Measurements from ENCODE around the gene SCPEP1. TPM values are rescaled to one million over a fixed set of nuclear protein-coding genes. Genes with fewer than 3 reads are reported as not detected.

The SCPEP1 gene
- total and polyA plus RNA-seq, 7 experiments from 2014 or later = 8.4 to 81.6 (median 28.9) TPM

- no peak overlapping the region for H3K4me3 Mint-ChIP-seq
- Histone ChIP-seq H3K4me3 (ENCODE audit: low read length) (no peak overlapping the region), H3K27ac (ENCODE audit: low read depth, low read length) (no peak overlapping the region), H3K27me3 (ENCODE audit: control insufficient read depth in 2 of 2, insufficient read depth in 2 of 2, low read length in 2 of 2) (no peaks in the 10 kb centered on the region), H3K36me3 (ENCODE audit: control insufficient read depth in 2 of 3, insufficient read depth in 3 of 3, low read length in 3 of 3) (no peaks in the 10 kb centered on the region), H3K9me3 (ENCODE audit: control insufficient read depth in 2 of 3, low read length in 3 of 3) (no peaks in the 10 kb centered on the region), H3K4me1 (ENCODE audit: control insufficient read depth in 2 of 2, insufficient read depth in 2 of 2, low read length in 2 of 2) (peaks cover 0 to 4% of the 10 kb centered on the region in 2 donors)
- no peak for DNase-seq
- ChIA-PET POLR2A (no interaction called here), CTCF (no interaction called here)
- H3K9me3 Mint-ChIP-seq = peaks cover 0 to 2% (median 0%) of the 10 kb centered on the region in 11 donors
- no peak overlapping the region for H3K27ac Mint-ChIP-seq
- ATAC-seq = no peak
- H3K27me3 Mint-ChIP-seq = peaks cover 0 to 62% (median 0%) of the 10 kb centered on the region in 5 donors
- no peaks in the 10 kb centered on the region for H3K36me3 Mint-ChIP-seq
- peaks cover 0 to 6% (median 5%) of the 10 kb centered on the region in 7 donors for H3K4me1 Mint-ChIP-seq
- intact Hi-C loops (cut with micrococcal nuclease) = no loop called here
Observed at GRCh38 chr17:56972111-56972730, 5.7 kb upstream of the SCPEP1 start.

DNA sequence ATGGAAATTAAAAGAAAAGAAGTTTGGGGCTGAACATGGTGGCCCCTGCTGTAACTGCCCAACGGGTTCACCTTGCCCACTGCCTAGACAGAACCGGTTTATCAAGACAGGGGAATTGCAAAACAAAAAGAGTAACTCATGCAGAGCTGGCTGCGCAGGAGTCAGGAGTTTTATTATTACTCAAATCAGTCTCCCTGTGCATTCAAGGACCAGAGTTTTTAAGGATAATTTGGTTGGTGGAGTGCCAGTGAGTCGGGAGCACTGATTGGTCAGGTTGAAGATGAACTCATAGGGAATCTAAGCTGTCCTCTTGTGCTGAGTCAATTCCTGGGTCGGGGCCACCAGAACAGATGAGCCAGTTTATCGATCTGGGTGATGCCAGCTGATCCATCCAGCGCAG lies 4.4 kb upstream of the SCPEP1 start:
- CTCF ChIA-PET = no interaction called here
- H3K27ac Mint-ChIP-seq = no peak overlapping the region
- peaks cover 3 to 19% (median 16%) of the 10 kb centered on the region in 7 donors for H3K4me1 Mint-ChIP-seq

GRCh38 chr17:56974055-56974454 lies 3.9 kb upstream of the SCPEP1 start:
- H3K36me3 Mint-ChIP-seq = no peaks in the 10 kb centered on the region
- intact Hi-C loops (cut with micrococcal nuclease) = no loop called here
- no peak overlapping the region for H3K4me3 Mint-ChIP-seq
- no peaks in the 10 kb centered on the region for H3K9me3 ChIP-seq (ENCODE audit: control insufficient read depth in 2 of 3, low read length in 3 of 3)
- ATAC-seq (no peak), DNase-seq (no peak)
- no peaks in the 10 kb centered on the region for H3K27me3 ChIP-seq (ENCODE audit: control insufficient read depth in 2 of 2, insufficient read depth in 2 of 2, low read length in 2 of 2)
- H3K9me3 Mint-ChIP-seq = peaks cover 0 to 2% (median 0%) of the 10 kb centered on the region in 11 donors
- no peaks in the 10 kb centered on the region for H3K36me3 ChIP-seq (ENCODE audit: control insufficient read depth in 2 of 3, insufficient read depth in 3 of 3, low read length in 3 of 3)
- peaks cover 0 to 57% (median 0%) of the 10 kb centered on the region in 5 donors for H3K27me3 Mint-ChIP-seq
- H3K4me1 ChIP-seq (ENCODE audit: control insufficient read depth in 2 of 2, insufficient read depth in 2 of 2, low read length in 2 of 2) = peaks cover 9 to 12% of the 10 kb centered on the region in 2 donors
- H3K27ac Mint-ChIP-seq = no peak overlapping the region
- ChIA-PET CTCF (no interaction called here), POLR2A (no interaction called here)
- H3K4me3 ChIP-seq (ENCODE audit: low read length) = no peak overlapping the region
- H3K4me1 Mint-ChIP-seq = peaks cover 9 to 24% (median 21%) of the 10 kb centered on the region in 7 donors
- H3K27ac ChIP-seq (ENCODE audit: low read depth, low read length) = no peak overlapping the region

More for the DNA sequence above, 4.4 kb upstream of the SCPEP1 start:
- Mint-ChIP-seq H3K36me3 (no peaks in the 10 kb centered on the region), H3K4me3 (no peak overlapping the region), H3K27me3 (peaks cover 0 to 57% (median 0%) of the 10 kb centered on the region in 5 donors), H3K9me3 (peaks cover 0 to 2% (median 0%) of the 10 kb centered on the region in 11 donors)
- no peak for DNase-seq
- POLR2A ChIA-PET = no interaction called here
- Histone ChIP-seq H3K27ac (ENCODE audit: low read depth, low read length) (no peak overlapping the region), H3K9me3 (ENCODE audit: control insufficient read depth in 2 of 3, low read length in 3 of 3) (no peaks in the 10 kb centered on the region), H3K27me3 (ENCODE audit: control insufficient read depth in 2 of 2, insufficient read depth in 2 of 2, low read length in 2 of 2) (no peaks in the 10 kb centered on the region), H3K4me1 (ENCODE audit: control insufficient read depth in 2 of 2, insufficient read depth in 2 of 2, low read length in 2 of 2) (peaks cover 4 to 9% of the 10 kb centered on the region in 2 donors), H3K4me3 (ENCODE audit: low read length) (no peak overlapping the region), H3K36me3 (ENCODE audit: control insufficient read depth in 2 of 3, insufficient read depth in 3 of 3, low read length in 3 of 3) (no peaks in the 10 kb centered on the region)
- intact Hi-C loops (cut with micrococcal nuclease) = no loop called here
- ATAC-seq = no peak

DNA sequence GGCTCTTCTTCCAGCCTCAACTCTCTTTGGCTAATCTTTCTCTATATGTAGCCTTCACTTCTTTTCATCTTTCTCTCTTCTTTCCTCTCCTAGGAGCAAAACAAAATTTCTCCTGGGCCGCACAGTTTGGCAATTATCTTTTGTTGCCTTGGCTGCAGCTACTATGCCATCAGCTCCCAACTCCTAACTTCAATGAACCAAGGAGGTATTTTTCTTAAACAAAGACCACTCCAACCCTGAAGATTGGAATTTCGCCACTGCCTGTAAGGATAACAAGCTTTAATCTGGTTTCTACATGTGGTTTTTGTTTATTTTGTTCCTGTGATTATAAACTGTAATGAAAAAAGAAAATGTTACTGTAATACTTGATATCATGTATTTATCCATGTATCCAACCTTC lies 2.3 kb upstream of the SCPEP1 start:
- H3K9me3 ChIP-seq (ENCODE audit: control insufficient read depth in 2 of 3, low read length in 3 of 3) = no peaks in the 10 kb centered on the region
- ChIA-PET POLR2A (interaction anchor here (0.7 to 2.6 kb wide), 2 partner anchors 8 to 856 kb away, joined by 3 to 11 read pairs; no protein-coding TSS in a partner anchor), CTCF (interaction anchor here (0.6 kb wide), 1 partner anchor 771 kb away, joined by 3 read pairs; no protein-coding TSS in a partner anchor)
- intact Hi-C loops (cut with micrococcal nuclease) = loop anchor here (5.0 kb wide), 3 partner anchors 63 to 1032 kb away; partner anchors contain the start of genes MRPS23 (in 1 of the 2), SRSF1 (in 1 of the 2) and TRIM25 (in 1 of the 2)
- ATAC-seq (no peak), DNase-seq (no peak)
- no peak overlapping the region for H3K4me3 ChIP-seq (ENCODE audit: low read length)
- Mint-ChIP-seq H3K27ac (no peak overlapping the region), H3K27me3 (peaks cover 0 to 47% (median 0%) of the 10 kb centered on the region in 5 donors), H3K4me1 (peaks cover 11 to 33% (median 24%) of the 10 kb centered on the region in 7 donors), H3K4me3 (no peak overlapping the region), H3K9me3 (peaks cover 0 to 2% (median 0%) of the 10 kb centered on the region in 11 donors), H3K36me3 (no peaks in the 10 kb centered on the region)
- no peaks in the 10 kb centered on the region for H3K27me3 ChIP-seq (ENCODE audit: control insufficient read depth in 2 of 2, insufficient read depth in 2 of 2, low read length in 2 of 2)
- H3K4me1 ChIP-seq (ENCODE audit: control insufficient read depth in 2 of 2, insufficient read depth in 2 of 2, low read length in 2 of 2) = peaks cover 10 to 12% of the 10 kb centered on the region in 2 donors
- no peak overlapping the region for H3K27ac ChIP-seq (ENCODE audit: low read depth, low read length)
- no peaks in the 10 kb centered on the region for H3K36me3 ChIP-seq (ENCODE audit: control insufficient read depth in 2 of 3, insufficient read depth in 3 of 3, low read length in 3 of 3)

GRCh38 chr17:56976941-56977608 lies 856 bp upstream of the SCPEP1 start:
- Histone ChIP-seq H3K36me3 (ENCODE audit: control insufficient read depth in 2 of 3, insufficient read depth in 3 of 3, low read length in 3 of 3) (peaks cover 0 to 3% (median 0%) of the 10 kb centered on the region in 3 experiments), H3K4me1 (ENCODE audit: control insufficient read depth in 2 of 2, insufficient read depth in 2 of 2, low read length in 2 of 2) (peaks cover 10 to 12% of the 10 kb centered on the region in 2 donors), H3K9me3 (ENCODE audit: control insufficient read depth in 2 of 3, low read length in 3 of 3) (no peaks in the 10 kb centered on the region), H3K4me3 (ENCODE audit: low read length) (no peak overlapping the region), H3K27me3 (ENCODE audit: control insufficient read depth in 2 of 2, insufficient read depth in 2 of 2, low read length in 2 of 2) (no peaks in the 10 kb centered on the region), H3K27ac (ENCODE audit: low read depth, low read length) (no peak overlapping the region)
- intact Hi-C loops (cut with micrococcal nuclease) = loop anchor here (5.0 kb wide), 3 partner anchors 65 to 1030 kb away; partner anchors contain the start of genes MRPS23 (in 1 of the 2), SRSF1 (in 1 of the 2) and TRIM25 (in 1 of the 2)
- Mint-ChIP-seq H3K36me3 (no peaks in the 10 kb centered on the region), H3K27ac (peak overlapping the region in 4 of 9 donors; percentile 27 to 86 (median 50)), H3K4me3 (peak overlapping the region; percentile 69 to 96 (median 84)), H3K4me1 (peaks cover 11 to 33% (median 24%) of the 10 kb centered on the region in 7 donors), H3K9me3 (peaks cover 0 to 2% (median 0%) of the 10 kb centered on the region in 11 donors), H3K27me3 (peaks cover 0 to 35% (median 0%) of the 10 kb centered on the region in 5 donors)
- ATAC-seq (no peak), DNase-seq (no peak)
- POLR2A ChIA-PET = interaction anchor here (0.7 to 2.6 kb wide), 6 partner anchors 10 to 1537 kb away, joined by 3 to 11 read pairs (median 3); partner anchors contain the start of genes MRPS23 and NOG
- CTCF ChIA-PET = no interaction called here

- intact Hi-C loops (cut with micrococcal nuclease) = loop anchor here (1.0 to 5.0 kb wide), 8 partner anchors 17 to 1029 kb away; partner anchors contain the start of genes AKAP1 (in 2 of the 2), COIL (in 2 of the 2), TRIM25 (in 2 of the 2) and C17orf67 (in 1 of the 2)
- Mint-ChIP-seq H3K4me1 (peaks cover 11 to 33% (median 24%) of the 10 kb centered on the region in 7 donors), H3K27me3 (peaks cover 0 to 29% (median 0%) of the 10 kb centered on the region in 5 donors), H3K9me3 (no peaks in the 10 kb centered on the region), H3K36me3 (no peaks in the 10 kb centered on the region), H3K27ac (peak overlapping the region; percentile 70 to 98 (median 86)), H3K4me3 (peak overlapping the region; percentile 85 to 96 (median 93))
- Histone ChIP-seq H3K9me3 (ENCODE audit: control insufficient read depth in 2 of 3, low read length in 3 of 3) (no peaks in the 10 kb centered on the region), H3K27ac (ENCODE audit: low read depth, low read length) (peak overlapping the region; percentile 63), H3K4me1 (ENCODE audit: control insufficient read depth in 2 of 2, insufficient read depth in 2 of 2, low read length in 2 of 2) (peaks cover 10 to 12% of the 10 kb centered on the region in 2 donors), H3K27me3 (ENCODE audit: control insufficient read depth in 2 of 2, insufficient read depth in 2 of 2, low read length in 2 of 2) (no peaks in the 10 kb centered on the region), H3K4me3 (ENCODE audit: low read length) (peak overlapping the region; percentile 92), H3K36me3 (ENCODE audit: control insufficient read depth in 2 of 3, insufficient read depth in 3 of 3, low read length in 3 of 3) (peaks cover 0 to 3% (median 0%) of the 10 kb centered on the region in 3 experiments)
- ATAC-seq (peak; percentile 2), DNase-seq (peak in 1 of 9 donors; percentile 3)
- CTCF ChIA-PET = interaction anchor here (1.1 kb wide), 1 partner anchor 10 kb away, joined by 3 read pairs; no protein-coding TSS in a partner anchor
- POLR2A ChIA-PET = interaction anchor here (0.5 to 2.6 kb wide), 9 partner anchors 11 to 1254 kb away, joined by 3 to 11 read pairs (median 4); partner anchors contain the start of genes COIL, NOG and TRIM25
Observed at GRCh38 chr17:56978441-56979090, 635 bp downstream of the SCPEP1 start.

Data from naive thymus-derived CD4-positive, alpha-beta T cell (primary cell).